Measurements from ENCODE around the gene GATA5.

Gene GATA5

DNA sequence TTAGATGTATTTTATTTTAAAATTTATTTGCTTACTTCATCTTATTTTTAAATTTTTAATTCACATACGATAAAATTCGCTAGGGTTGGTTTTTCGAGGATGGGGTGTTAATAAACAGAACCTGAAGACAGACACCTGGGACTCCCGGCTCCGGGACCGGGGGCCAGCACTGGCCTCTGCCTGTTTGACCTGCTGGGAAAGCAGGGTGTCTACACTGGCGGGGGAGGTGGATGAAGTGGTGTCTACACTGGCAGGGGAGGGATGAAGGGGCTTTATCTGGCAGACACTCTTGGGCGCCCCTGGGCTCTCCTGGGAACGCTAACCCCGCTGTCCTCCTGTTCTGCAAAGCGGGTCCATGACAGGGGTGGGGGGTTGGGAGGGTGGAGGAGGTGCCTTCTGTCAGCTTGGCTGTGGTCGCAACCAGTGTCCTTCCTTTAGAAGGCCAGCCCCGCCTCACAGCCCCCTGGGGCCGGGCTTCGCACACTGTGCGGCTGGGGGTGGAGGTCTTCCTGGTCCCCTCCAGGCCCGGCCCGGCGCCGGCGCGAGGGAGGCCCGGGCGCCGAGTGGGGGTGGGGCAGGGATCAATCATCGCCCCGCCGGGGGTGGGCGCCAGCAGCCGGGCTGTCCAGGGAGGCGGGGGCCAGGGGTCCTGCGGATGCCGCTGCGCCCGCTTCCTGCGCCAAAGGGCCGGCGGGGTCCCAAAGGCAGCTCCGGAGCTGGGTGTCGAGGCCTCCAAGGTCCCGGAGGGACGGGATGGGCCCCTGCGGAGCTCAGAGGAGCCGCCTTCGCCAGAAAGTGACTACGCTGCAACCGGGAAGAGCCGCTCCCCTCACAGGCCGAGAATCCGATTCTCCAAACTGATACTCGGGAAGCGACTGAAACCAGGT is 1.8 kb downstream of the GATA5 start:
- TF ChIP-seq TAF1 (IDR thresholded peaks at IDR 0.05; ENCODE audit: borderline replicate concordance, insufficient read depth, low read length) = no peak
- TF ChIP-seq SIN3A (IDR thresholded peaks at IDR 0.05; ENCODE audit: borderline replicate concordance, insufficient read depth, low read length) = no peak
- no peak for TF ChIP-seq POLR2AphosphoS5 (IDR thresholded peaks at IDR 0.05; ENCODE audit: low read depth, low read length)
- TF ChIP-seq REST (IDR thresholded peaks at IDR 0.05; ENCODE audit: insufficient read depth in 1 of 2, low read depth in 2 of 2, low read length in 2 of 2) = no peak
- no peak for TF ChIP-seq FOXP2 (optimal IDR thresholded peaks at IDR 0.05; ENCODE audit: borderline replicate concordance, extremely low read depth, extremely low read length, insufficient read depth)

- TF ChIP-seq FOXP2 (optimal IDR thresholded peaks at IDR 0.05; ENCODE audit: borderline replicate concordance, extremely low read depth, extremely low read length, insufficient read depth) (no peak), TAF1 (IDR thresholded peaks at IDR 0.05; ENCODE audit: borderline replicate concordance, insufficient read depth, low read length) (no peak), REST (IDR thresholded peaks at IDR 0.05; ENCODE audit: insufficient read depth in 1 of 2, low read depth in 2 of 2, low read length in 2 of 2) (no peak), SIN3A (IDR thresholded peaks at IDR 0.05; ENCODE audit: borderline replicate concordance, insufficient read depth, low read length) (no peak), POLR2AphosphoS5 (IDR thresholded peaks at IDR 0.05; ENCODE audit: low read depth, low read length) (no peak)
Measured at GRCh38 chr20:62472941-62473585, 2.7 kb downstream of the GATA5 start.

GRCh38 chr20:62472138-62472940 is 3.5 kb downstream of the GATA5 start:
- no peak for TF ChIP-seq POLR2AphosphoS5 (IDR thresholded peaks at IDR 0.05; ENCODE audit: low read depth, low read length)
- no peak for TF ChIP-seq TAF1 (IDR thresholded peaks at IDR 0.05; ENCODE audit: borderline replicate concordance, insufficient read depth, low read length)
- no peak for TF ChIP-seq REST (IDR thresholded peaks at IDR 0.05; ENCODE audit: insufficient read depth in 1 of 2, low read depth in 2 of 2, low read length in 2 of 2)
- TF ChIP-seq FOXP2 (optimal IDR thresholded peaks at IDR 0.05; ENCODE audit: borderline replicate concordance, extremely low read depth, extremely low read length, insufficient read depth) = no peak
- TF ChIP-seq SIN3A (IDR thresholded peaks at IDR 0.05; ENCODE audit: borderline replicate concordance, insufficient read depth, low read length) = no peak

DNA sequence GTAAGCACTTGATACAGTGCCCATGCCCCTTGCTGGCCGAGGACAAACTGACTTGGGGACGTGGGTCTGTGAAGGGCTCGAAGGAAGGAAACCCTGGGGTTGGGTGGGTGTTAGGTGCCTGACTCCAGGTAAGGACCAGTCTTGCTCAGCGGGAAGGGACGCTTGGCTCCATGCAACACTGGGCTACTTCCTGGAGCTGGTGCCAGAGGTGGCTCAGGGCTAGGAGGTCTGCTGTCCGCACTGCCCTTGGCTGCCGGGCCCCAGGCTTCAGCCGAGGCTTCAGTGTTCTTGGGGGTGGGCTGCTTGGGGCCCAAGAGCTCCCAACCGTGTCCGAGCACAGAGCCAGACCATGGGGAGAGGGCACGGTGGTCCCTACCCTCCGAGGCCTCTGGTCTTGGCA is 5.3 kb downstream of the GATA5 start:
- TF ChIP-seq POLR2AphosphoS5 (IDR thresholded peaks at IDR 0.05; ENCODE audit: low read depth, low read length) (no peak), TAF1 (IDR thresholded peaks at IDR 0.05; ENCODE audit: borderline replicate concordance, insufficient read depth, low read length) (no peak), FOXP2 (optimal IDR thresholded peaks at IDR 0.05; ENCODE audit: borderline replicate concordance, extremely low read depth, extremely low read length, insufficient read depth) (no peak), SIN3A (IDR thresholded peaks at IDR 0.05; ENCODE audit: borderline replicate concordance, insufficient read depth, low read length) (no peak), REST (IDR thresholded peaks at IDR 0.05; ENCODE audit: insufficient read depth in 1 of 2, low read depth in 2 of 2, low read length in 2 of 2) (no peak)
